DOHH2 (cell line): ENCODE data around the gene MYOZ3.

ENCODE experiments used
- CTCF ChIP-seq: fragments of 200-600 bp; sonication (generic); IDR thresholded peaks from one replicate; pipeline ENCODE4 v1.5.1; 2014; ENCODE audit warnings: antibody characterized with exemption, mild to moderate bottlenecking, low read depth, low read length; ENCODE audit not compliant: poor library complexity, severe bottlenecking
- EZH2phosphoT487 ChIP-seq: fragments of 200-600 bp; sonication (generic); IDR thresholded peaks from 2 replicates; pipeline ENCODE4 v1.6.1; 2017; ENCODE audit warnings: borderline replicate concordance, mild to moderate bottlenecking, antibody characterized with exemption, low read length, moderate library complexity, mixed read lengths

- TF ChIP-seq CTCF (no peak), EZH2phosphoT487 (no peak)
Measured at GRCh38 chr5:150642567-150642927, 18.5 kb upstream of the MYOZ3 start.
